K562 (cell line): Measurements from ENCODE around the gene CLDN15. TPM values are rescaled to one million over a fixed set of nuclear protein-coding genes. Genes with fewer than 3 reads are reported as not detected.

Experiments
- ATAC-seq: fragments of 200-7000 bp; cut with Tn5 transposase; 3 replicates; pipeline ENCODE4 v1.9.1; 2020; ENCODE audit warnings: moderate library complexity
- Bru-seq: library from RNA; stranded (reverse); fragments of 400-500 nt; gene quantifications from one replicate; lab custom pipeline; 2021; lab: Mats Ljungman, UMichigan
- BruChase-seq, 2 experiments: library from RNA; stranded (reverse); fragments of 400-500 nt; gene quantifications; one replicate each; lab custom pipeline; 2021; lab: Mats Ljungman, UMichigan
- BruUV-seq: library from RNA; stranded (reverse); fragments of 400-500 nt; replicated peaks from 2 replicates; lab custom pipeline; 2021; lab: Mats Ljungman, UMichigan
- CTCF ChIA-PET: fragments of 300-600 bp; formaldehyde crosslinking; extraction: SDS; loops from one replicate; lab custom pipeline; 2021; ENCODE audit warnings: low intra/inter-chr PET ratio; lab: Yijun Ruan, JAX
- POLR2A ChIA-PET: fragments of 300-600, 350-650 bp; sonication (Branson Sonifier 250); formaldehyde crosslinking; extraction: SDS; loops from one replicate; lab custom pipeline; 2021; ENCODE audit warnings: antibody characterized with exemption, inconsistent platforms; lab: Yijun Ruan, JAX
- DNase-seq, 4 experiments: peaks; one replicate each; pipeline versions ENCODE4 v3.0.0 to v3.0.0-alpha.2; 2011 to 2018; ENCODE audit warnings: low spot score in 3 of 4, mixed read lengths in 3 of 4; ENCODE audit errors: extremely low read depth in 1 of 4
- FAIRE-seq: peaks from 2 replicates; lab custom pipeline; 2011; peaks lifted over from hg19 to GRCh38; lab: Jason Lieb, UNC
- H2AFZ ChIP-seq: 2 replicates; pipeline ENCODE4 v1.6.0; 2011; ENCODE audit warnings: low read depth, low read length, control low read depth, inconsistent platforms
- H3K27ac ChIP-seq: fragments of 200-600 bp; 3 replicates; pipeline ENCODE4 v1.8.0; 2011; ENCODE audit warnings: low read depth, mild to moderate bottlenecking, control low read depth, inconsistent platforms, low read length, moderate library complexity, mixed read lengths; ENCODE audit errors: extremely low read depth
- H3K27me3 ChIP-seq, 2 experiments: fragments of 300-600 bp in 1 of 2; 2 replicates in 1 of 2; 3 replicates in 1 of 2; pipeline versions ENCODE4 v1.6.0 to v1.8.0; 2011; ENCODE audit warnings: inconsistent platforms in 2 of 2, low read length in 2 of 2, mild to moderate bottlenecking in 1 of 2, mixed read lengths in 1 of 2, moderate library complexity in 1 of 2; ENCODE audit not compliant: control insufficient read depth in 2 of 2, insufficient read depth in 2 of 2
- H3K36me3 ChIP-seq: fragments of 300-600 bp; 3 replicates; pipeline ENCODE4 v1.8.0; 2011; ENCODE audit warnings: mild to moderate bottlenecking, low read length, inconsistent platforms; ENCODE audit not compliant: control insufficient read depth, insufficient read depth
- H3K4me1 ChIP-seq, 2 experiments: fragments of 200-600 bp in 1 of 2; replicated peaks in 1 of 2; 2 replicates in 1 of 2; 3 replicates in 1 of 2; pipeline versions ENCODE4 v1.5.1 to v1.8.0; 2011; ENCODE audit warnings: inconsistent platforms in 2 of 2, low read length in 2 of 2, mild to moderate bottlenecking in 1 of 2, mixed read lengths in 1 of 2, moderate library complexity in 1 of 2; ENCODE audit not compliant: control insufficient read depth in 2 of 2, insufficient read depth in 2 of 2
- H3K4me2 ChIP-seq: 2 replicates; pipeline ENCODE4 v1.6.1; 2011; ENCODE audit warnings: low read length, control low read depth, inconsistent platforms, mixed read lengths; ENCODE audit not compliant: insufficient read depth
- H3K4me3 ChIP-seq: fragments of 200-600 bp; sonication (generic), shearing (Covaris generic); 2 replicates; pipeline ENCODE4 v1.5.1; 2016; ENCODE audit warnings: control low read depth, inconsistent platforms
- H3K79me2 ChIP-seq: fragments of 200-600 bp; 3 replicates; pipeline ENCODE4 v1.8.0; 2011; ENCODE audit warnings: low read length, inconsistent platforms; ENCODE audit not compliant: control insufficient read depth, insufficient read depth
- H3K9ac ChIP-seq, 2 experiments: 2 replicates each; pipeline versions ENCODE4 v1.6.0 to v1.6.1; 2011; ENCODE audit warnings: low read depth in 2 of 2, low read length in 2 of 2, control low read depth in 1 of 2, inconsistent platforms in 1 of 2, mild to moderate bottlenecking in 1 of 2, mixed read lengths in 1 of 2; ENCODE audit not compliant: insufficient read depth in 1 of 2
- H3K9me1 ChIP-seq: one replicate; pipeline ENCODE4 v1.6.0; 2011; ENCODE audit warnings: inconsistent platforms, mild to moderate bottlenecking, low read length, moderate library complexity; ENCODE audit not compliant: control insufficient read depth, insufficient read depth
- H3K9me3 ChIP-seq: replicated peaks from 2 replicates; pipeline ENCODE4 v1.5.1; 2011; ENCODE audit warnings: low read depth, low read length, inconsistent platforms; ENCODE audit not compliant: control insufficient read depth, insufficient read depth
- H4K20me1 ChIP-seq: replicated peaks from 2 replicates; pipeline ENCODE4 v1.6.1; 2011; ENCODE audit warnings: low read length, inconsistent platforms, mixed read lengths; ENCODE audit not compliant: control insufficient read depth, insufficient read depth
- ELF1 ChIP-seq: fragments of 200-800 bp; sonication (Bioruptor generic); IDR thresholded peaks from 2 replicates; pipeline ENCODE4 v1.6.1; 2016; ENCODE audit warnings: missing genetic modification characterization, missing compliant biosample characterization
- POLR2G ChIP-seq: fragments of 200-400 bp; formaldehyde crosslinking; IDR thresholded peaks from 2 replicates; pipeline ENCODE4 v1.6.1; 2017; ENCODE audit warnings: low read depth, mild to moderate bottlenecking, antibody characterized with exemption, low read length, moderate library complexity
- ZBTB7A ChIP-seq: IDR thresholded peaks from 2 replicates; pipeline ENCODE4 v1.6.1; 2011; ENCODE audit warnings: low read depth, mild to moderate bottlenecking, low read length, moderate library complexity, borderline replicate concordance; ENCODE audit not compliant: control insufficient read depth
- ZNF23 ChIP-seq: fragments of 250-450 bp; sonication (Bioruptor Pico); IDR thresholded peaks from 2 replicates; pipeline ENCODE4 v1.4.0; 2020; ENCODE audit warnings: mild to moderate bottlenecking
- ZNF347 ChIP-seq: fragments of 450-650 bp; formaldehyde crosslinking; IDR thresholded peaks from 2 replicates; pipeline ENCODE4 v1.4.0; 2020; ENCODE audit warnings: low read depth, mild to moderate bottlenecking, moderate library complexity
- WGBS: fragments of 100-300 bp; shearing (Covaris generic); methylation state at CpG from one replicate; pipeline ENCODE4 v1.1.6; 2016; ENCODE audit warnings: low coverage, mixed read lengths; ENCODE audit not compliant: insufficient coverage; ENCODE audit errors: missing lambda C conversion rate; 5-methylcytosine and 5-hydroxymethylcytosine counted together
- in situ Hi-C: fragments of 300-500 bp; cut with MboI; formaldehyde crosslinking; loops from 4 replicates; pipeline ENCODE4 v1.15.0; 2018; ENCODE audit warnings: inconsistent platforms, mixed read lengths
- intact Hi-C: fragments of 100-400 bp; cut with micrococcal nuclease; formaldehyde crosslinking; loops from 2 replicates; pipeline ENCODE4 v1.14.2; 2022
- long read RNA-seq, 3 experiments: library from polyadenylated mRNA in 2 of 3; library from RNA in 1 of 3; unstranded in 2 of 3; stranded (forward) in 1 of 3; transcript quantifications; one replicate each; pipeline ENCODE4 v2.0.0, GENCODE V29; 2019 to 2022
- polyA minus RNA-seq, 3 experiments: library from RNA; depleted of rRNA, polyadenylated mRNA; stranded (reverse); fragments of >200 nt; gene quantifications; 2 replicates each; pipeline ENCODE4 v1.2.3, GENCODE V29; 2011
- polyA plus RNA-seq, 8 experiments: library from polyadenylated mRNA; depleted of rRNA in 4 of 8; stranded (reverse) in 5 of 8; unstranded in 3 of 8; fragments of >200 nt; fragmentation: Nextera tagmentation in 2 of 8; fragmentation: Illumina TruSeq in 1 of 8; extraction: Ambion mirVana in 2 of 8; extraction: Trizol in 1 of 8; gene quantifications; 2 replicates each; pipeline versions ENCODE4 v1.2.1 to v1.2.3, GENCODE V29; 2011 to 2014; ENCODE audit warnings: inconsistent platforms in 1 of 8, missing spikeins in 1 of 8
- total RNA-seq, 7 experiments: library from RNA; depleted of rRNA in 6 of 7; stranded (reverse); fragments of >200 nt in 6 of 7; fragmentation: Illumina TruSeq in 2 of 7; extraction: Trizol in 2 of 7; gene quantifications; 2 replicates each; pipeline versions ENCODE4 v1.2.1 to v1.2.3, GENCODE V29; 2011 to 2021; ENCODE audit warnings: low replicate concordance in 1 of 7

Gene CLDN15, protein sequence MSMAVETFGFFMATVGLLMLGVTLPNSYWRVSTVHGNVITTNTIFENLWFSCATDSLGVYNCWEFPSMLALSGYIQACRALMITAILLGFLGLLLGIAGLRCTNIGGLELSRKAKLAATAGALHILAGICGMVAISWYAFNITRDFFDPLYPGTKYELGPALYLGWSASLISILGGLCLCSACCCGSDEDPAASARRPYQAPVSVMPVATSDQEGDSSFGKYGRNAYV
- total RNA-seq (2011; cell fraction: chromatin; rRNA removed; ENCODE audit: low replicate concordance), result 29.9 and 84.2 TPM in 2 replicates
- total RNA-seq (2011; cell fraction: nucleolus; rRNA removed), result 50.8 and 63.5 TPM in 2 replicates
- total RNA-seq (2011; cell fraction: nucleoplasm; rRNA removed), result 43.2 and 53.5 TPM in 2 replicates
- total RNA-seq (2014; rRNA removed), result 3.0 and 8.4 TPM in 2 replicates
- total RNA-seq (2014; rRNA removed; fragmentation: Illumina TruSeq; extraction: Trizol), result 3.0 and 4.0 TPM in 2 replicates
- 6.7 and 7.4 TPM in 2 replicates for total RNA-seq (2015; rRNA removed; fragmentation: Illumina TruSeq; extraction: Trizol)
- total RNA-seq (2021), result 10.0 and 10.6 TPM in 2 replicates
- 11.6 and 16.2 TPM in 2 replicates for polyA plus RNA-seq (2011; rRNA removed)
- 15.1 and 22.0 TPM in 2 replicates for polyA plus RNA-seq (2011; cell fraction: cytosol; rRNA removed)
- 57.7 and 97.2 TPM in 2 replicates for polyA plus RNA-seq (2011; cell fraction: nucleus; rRNA removed)
- polyA plus RNA-seq (2012), result 9.7 and 19.0 TPM in 2 replicates
- 10.2 and 11.1 TPM in 2 replicates for polyA plus RNA-seq (2014; fragmentation: Illumina TruSeq; extraction: Trizol)
- polyA plus RNA-seq (2014; fragmentation: Nextera tagmentation; extraction: Ambion mirVana), result under 1 TPM; 0.32 to 0.39 TPM
- 14.5 and 17.9 TPM in 2 replicates for polyA plus RNA-seq (2014; rRNA removed)
- polyA minus RNA-seq (2011; rRNA and poly(A)+ RNA removed), result 3.5 and 6.2 TPM in 2 replicates
- 1.4 and 4.0 TPM in 2 replicates for polyA minus RNA-seq (2011; cell fraction: cytosol; rRNA and poly(A)+ RNA removed)
- 13.4 and 17.1 TPM in 2 replicates for polyA minus RNA-seq (2011; cell fraction: nucleus; rRNA and poly(A)+ RNA removed)
- percentile 60 among the genes with signal in this experiment for Bru-seq, nascent RNA
- BruChase-seq, experiment 1, labeled RNA remaining after a 2-hour chase, result percentile 73 among the genes with signal in this experiment
- percentile 79 among the genes with signal in this experiment for BruChase-seq, experiment 2, labeled RNA remaining after a 6-hour chase
- long read RNA-seq, experiment 1, partial matches to known transcripts, result 4 of 13 reads
- long read RNA-seq, experiment 1, other reads (novel, unspliced or antisense), result 7 of 13 reads
- long read RNA-seq, experiment 2, partial matches to known transcripts, result 1 of 10 reads
- long read RNA-seq, experiment 2, other reads (novel, unspliced or antisense), result 9 of 10 reads
- long read RNA-seq, experiment 3, partial matches to known transcripts, result 1 of 1 reads
- long read RNA-seq, experiment 3, other reads (novel, unspliced or antisense), result 0 of 1 reads

DNA sequence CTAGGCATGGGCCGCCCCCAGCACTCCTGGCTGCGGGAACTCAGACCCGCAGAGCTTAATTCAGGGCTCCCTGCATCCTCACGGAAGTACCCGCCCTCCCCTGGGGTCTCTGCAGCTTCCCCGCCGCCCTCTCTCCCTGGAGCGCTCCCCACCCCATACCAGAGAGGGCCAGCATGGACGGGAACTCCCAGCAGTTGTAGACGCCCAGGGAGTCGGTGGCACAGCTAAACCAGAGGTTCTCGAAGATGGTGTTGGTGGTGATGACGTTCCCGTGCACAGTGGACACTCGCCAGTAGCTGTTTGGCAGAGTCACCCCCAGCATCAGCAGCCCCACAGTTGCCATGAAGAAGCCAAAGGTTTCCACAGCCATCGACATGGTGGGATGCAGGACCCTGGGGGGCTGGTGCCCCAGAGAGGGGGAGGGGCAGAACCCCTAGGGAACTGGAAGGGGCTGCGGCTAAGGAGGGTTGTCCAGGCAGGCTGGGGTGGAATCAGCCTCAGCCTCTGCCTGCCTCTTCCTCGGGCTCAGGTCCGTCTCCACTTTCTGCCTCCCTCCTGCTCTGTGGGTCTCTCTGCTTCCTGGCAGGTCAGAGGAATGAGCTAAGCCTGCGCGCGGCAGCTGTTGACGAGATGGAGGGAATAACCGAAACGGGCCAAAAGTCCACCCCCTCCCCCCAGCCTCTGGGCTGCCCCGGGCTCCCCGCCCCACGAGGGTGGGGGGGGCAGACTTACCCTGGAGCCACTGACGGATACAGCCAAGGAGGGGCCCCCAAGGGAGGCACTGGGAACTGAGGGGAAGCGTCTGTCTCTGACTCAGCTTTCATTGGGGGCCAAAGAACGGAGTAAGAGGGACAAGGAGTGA is at the start of gene CLDN15:
CLDN15 (minus strand) TSS at position 597 of the 862 bp plus-strand sequence; CDS start at position 376, 221 bp downstream.
- no TSS peak for BruUV-seq
- H3K36me3 ChIP-seq, result peaks cover 44% of the 10 kb centered on the region
- peaks cover 7% of the 10 kb centered on the region; the same call in 1 of the 2 replicates for H4K20me1 ChIP-seq
- FAIRE-seq (no peak), ATAC-seq (no peak), DNase-seq (peak in 1 of 4 experiments; percentile 43)
- H3K9ac ChIP-seq, result peak within 1 kb of the TSS in 1 of 2 experiments; percentile 53; a peak in 2 of 4 replicates
- no peaks in the 10 kb centered on the region for H3K27me3 ChIP-seq
- CTCF ChIA-PET, result no interaction called here
- POLR2A ChIA-PET, result interaction anchor here (0.7 to 1.7 kb wide), 6 partner anchors 9 to 470 kb away, joined by 3 to 7 read pairs (median 3); partner anchors contain the start of genes PLOD3 and ZNHIT1
- H3K27ac ChIP-seq, result no peak within 1 kb of the TSS; the same call in 2 of the 3 replicates
- no peak for TF ChIP-seq ELF1 (tag)
- peak; percentile 68 for TF ChIP-seq POLR2G
- 0 out of 2 replicates have a peak, but pooled peaks have one; percentile 22 for TF ChIP-seq ZBTB7A
- no peak for TF ChIP-seq ZNF23 (CRISPR knock-in tag)
- TF ChIP-seq ZNF347, result no peak
- no peaks in the 10 kb centered on the region for H3K9me3 ChIP-seq
- no peak within 1 kb of the TSS for H3K4me2 ChIP-seq
- H3K9me1 ChIP-seq, result no peaks in the 10 kb centered on the region
- intact Hi-C loops, result no loop called here
- H3K79me2 ChIP-seq, result peaks cover 9% of the 10 kb centered on the region; the same call in 2 of the 3 replicates
- peaks cover 21 to 84% of the 10 kb centered on the region in 2 experiments; a peak in 4 of 5 replicates for H3K4me1 ChIP-seq
- in situ Hi-C loops, result no loop called here
- WGBS, result 85% methylated on average over 26 of the region's 31 CpGs
- H3K4me3 ChIP-seq, result no peak within 1 kb of the TSS
- no peak within 1 kb of the TSS for H2AFZ ChIP-seq
